Measurements from ENCODE around the gene AKAP8L.

DNA sequence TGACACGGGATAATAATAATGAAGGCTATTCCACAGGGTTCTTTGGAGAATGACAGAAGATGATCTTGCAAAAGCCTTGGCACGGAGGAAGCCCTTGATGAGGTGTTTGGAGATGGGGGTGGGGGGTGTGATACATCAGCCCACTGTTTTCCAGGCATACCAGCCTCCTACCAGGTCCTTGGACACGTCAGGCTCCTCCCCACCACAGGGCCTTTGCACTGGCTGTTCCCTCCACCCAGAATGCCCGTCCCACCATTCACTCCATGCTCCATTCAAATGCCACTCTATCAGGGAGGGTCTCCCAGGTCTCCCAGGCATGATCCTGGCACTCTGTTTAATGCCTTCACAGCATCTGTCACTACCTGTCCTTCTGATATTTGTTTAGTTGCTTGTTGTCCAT, 28.3 kb upstream of the AKAP8L start:
- TF ChIP-seq POLR2A (IDR thresholded peaks at IDR 0.05; ENCODE audit: low read depth) (no peak), CTCF (IDR thresholded peaks at IDR 0.05) (no peak), EP300 (IDR thresholded peaks at IDR 0.05) (no peak), POLR2AphosphoS5 (IDR thresholded peaks at IDR 0.05) (no peak)

All from esophagus muscularis mucosa (tissue), 4 donors.